ENCODE results near the gene TMPRSS2. TPM values are rescaled to one million over a fixed set of nuclear protein-coding genes. Genes with fewer than 3 reads are reported as not detected.

Gene TMPRSS2
- total and polyA plus RNA-seq, 2 donors (not counting 3 experiments of a cell fraction or from before 2014, with no cell fraction given) = not detected

GRCh38 chr21:41500931-41501381, 7.0 kb downstream of the TMPRSS2 start:
- Histone ChIP-seq H3K4me2 (ENCODE audit: insufficient read depth, low read length) (no peak overlapping the region), H3K4me1 (ENCODE audit: control insufficient read depth, extremely low read depth, insufficient read depth, low read length) (no peaks in the 10 kb centered on the region), H3K9ac (replicated peaks; ENCODE audit: extremely low read depth, insufficient read depth, low read length) (no peak overlapping the region), H3K27ac (ENCODE audit: insufficient read depth, low read depth, low read length) (no peak overlapping the region), H3K4me3 (replicated peaks in 1 of 3; ENCODE audit: insufficient read depth in 1 of 3, low read depth in 1 of 3, low read length in 3 of 3) (no peak overlapping the region), H3K27me3 (ENCODE audit: control insufficient read depth in 2 of 2, insufficient read depth in 2 of 2, low read length in 2 of 2) (peaks cover 0 to under 1% of the 10 kb centered on the region in 2 experiments), H3K79me2 (ENCODE audit: control insufficient read depth, insufficient read depth, low read length) (no peaks in the 10 kb centered on the region), H3K36me3 (ENCODE audit: control insufficient read depth in 2 of 2, extremely low read depth in 1 of 2, insufficient read depth in 2 of 2, low read length in 2 of 2) (no peaks in the 10 kb centered on the region), H3K9me1 (replicated peaks; ENCODE audit: control insufficient read depth, extremely low read depth, insufficient read depth, low read length) (no peaks in the 10 kb centered on the region), H3K9me3 (replicated peaks; ENCODE audit: control insufficient read depth, insufficient read depth, low read length) (no peaks in the 10 kb centered on the region), H2AFZ (ENCODE audit: low read depth, low read length) (no peak overlapping the region), H4K20me1 (replicated peaks; ENCODE audit: control insufficient read depth, extremely low read depth, insufficient read depth, low read length) (no peaks in the 10 kb centered on the region)
- ChIA-PET CTCF (interaction anchor here (0.7 kb wide), 1 partner anchor 43 kb away, joined by 3 read pairs; no protein-coding TSS in a partner anchor), POLR2A (no interaction called here)
- no TSS peak for BruUV-seq (replicated peaks)
- TF ChIP-seq EZH2 (IDR thresholded peaks at IDR 0.05; ENCODE audit: borderline replicate concordance, low read depth, low read length, severe bottlenecking) (no peak), POLR2A (IDR thresholded peaks at IDR 0.05; ENCODE audit: low read depth, low read length) (no peak), JUN (IDR thresholded peaks at IDR 0.05; ENCODE audit: borderline replicate concordance, insufficient read depth, insufficient read length, low read depth) (no peak), CTCF (IDR thresholded peaks at IDR 0.05; ENCODE audit: extremely low read depth in 1 of 2, insufficient read depth in 1 of 2, low read depth in 1 of 2, low read length in 2 of 2) (no peak), GATA2 (IDR thresholded peaks at IDR 0.05; ENCODE audit: insufficient read depth, insufficient read length, low read depth, low read length) (no peak), MYC (IDR thresholded peaks at IDR 0.05; ENCODE audit: low read depth, low read length) (no peak), POLR2AphosphoS5 (IDR thresholded peaks at IDR 0.05; ENCODE audit: insufficient read depth, low read depth, low read length) (no peak), FOS (IDR thresholded peaks at IDR 0.05; ENCODE audit: borderline replicate concordance, insufficient read depth, low read length) (no peak)
- TF ChIP-seq, protein P1, sequence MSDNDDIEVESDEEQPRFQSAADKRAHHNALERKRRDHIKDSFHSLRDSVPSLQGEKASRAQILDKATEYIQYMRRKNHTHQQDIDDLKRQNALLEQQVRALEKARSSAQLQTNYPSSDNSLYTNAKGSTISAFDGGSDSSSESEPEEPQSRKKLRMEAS (IDR thresholded peaks at IDR 0.05; ENCODE audit: insufficient read depth, insufficient read length) = no peak
- dilution Hi-C loops (cut with MboI; ENCODE audit: extremely low pct_ligation_motif_present, low sequenced_read_pairs) (no loop called here), intact Hi-C loops (cut with micrococcal nuclease) (no loop called here)
- FAIRE-seq (no peak), DNase-seq (ENCODE audit: low read depth, low spot score) (no peak)

Data from endothelial cell of umbilical vein (primary cell).